Gastrocnemius medialis (tissue), 4 donors: ENCODE data around the gene TYMP. TPM values are rescaled to one million over a fixed set of nuclear protein-coding genes. Genes with fewer than 3 reads are reported as not detected.

ENCODE experiments used
- ATAC-seq, 2 donors: fragments of 150-250 bp; one replicate each; pipeline ENCODE4 v1.9.1; 2016
- DNase-seq, 2 donors: peaks; one replicate each; pipeline ENCODE4 v3.0.0-alpha.2; 2019
- H3K27ac ChIP-seq, 4 donors: fragments of 200-600 bp; sonication (generic); 1 replicate in 1 of 4; 2 replicates in 3 of 4; pipeline ENCODE4 v1.5.1; 2016 to 2018; ENCODE audit warnings: mild to moderate bottlenecking in 2 of 4, moderate library complexity in 1 of 4
- H3K27me3 ChIP-seq, 3 donors: fragments of 200-600 bp; sonication (generic) in 2 of 3; 1 replicate in 1 of 3; 2 replicates in 2 of 3; pipeline versions ENCODE4 v1.5.1 to v1.6.0; 2016 to 2019; ENCODE audit warnings: mild to moderate bottlenecking in 1 of 3, moderate library complexity in 1 of 3
- H3K36me3 ChIP-seq, 2 donors: fragments of 200-600 bp; sonication (generic) in 1 of 2; one replicate each; pipeline ENCODE4 v1.5.1; 2017 to 2018
- H3K4me1 ChIP-seq, 2 donors: fragments of 200-600 bp; sonication (generic) in 1 of 2; one replicate each; pipeline ENCODE4 v1.5.1; 2016 to 2017; ENCODE audit warnings: mild to moderate bottlenecking in 2 of 2
- H3K4me3 ChIP-seq, 4 donors: fragments of 200-600 bp; sonication (generic) in 3 of 4; 1 replicate in 1 of 4; 2 replicates in 3 of 4; pipeline ENCODE4 v1.5.1; 2016 to 2019; ENCODE audit warnings: mild to moderate bottlenecking in 2 of 4
- H3K9me3 ChIP-seq, 3 donors: fragments of 200-600 bp; sonication (generic) in 2 of 3; 1 replicate in 1 of 3; 2 replicates in 2 of 3; pipeline ENCODE4 v1.5.1; 2016 to 2019
- POLR2A ChIP-seq, 2 donors: fragments of 450-650 bp; IDR thresholded peaks; one replicate each; pipeline ENCODE4 v1.6.1; 2017; ENCODE audit warnings: antibody characterized with exemption in 2 of 2, mild to moderate bottlenecking in 2 of 2, moderate library complexity in 2 of 2
- in situ Hi-C, 4 donors: fragments of 200-750 bp; cut with MboI; loops; one replicate each; pipeline versions ENCODE4 v1.15.0 to v1.8.0; 2017; ENCODE audit warnings: low sequenced_read_pairs in 4 of 4
- intact Hi-C: fragments of 100-400 bp; cut with DNase I; formaldehyde crosslinking; loops from one replicate; pipeline ENCODE4 v1.15.1; 2023; ENCODE audit warnings: low total_unique reads
- total RNA-seq, 4 donors: library from RNA; depleted of rRNA; stranded (reverse); fragments of >200 nt; gene quantifications; one replicate each; pipeline versions ENCODE4 v1.1.0 to v1.2.3, GENCODE V29; 2016
- TF ChIP-seq, protein P1 (sequence below), 5 experiments: fragments of 450-650 bp in 3 of 5; fragments of 200-600 bp in 2 of 5; sonication (generic) in 2 of 5; IDR thresholded peaks in 4 of 5; conservative IDR thresholded peaks in 1 of 5; 1 replicate in 4 of 5; 2 replicates in 1 of 5; pipeline ENCODE4 v1.5.1; 2016 to 2019; ENCODE audit warnings: antibody characterized with exemption in 5 of 5, mild to moderate bottlenecking in 3 of 5, moderate library complexity in 3 of 5

The TYMP gene
- total RNA-seq, 4 donors from 2014 or later = 8.8 to 15.8 (median 11.8) TPM

DNA sequence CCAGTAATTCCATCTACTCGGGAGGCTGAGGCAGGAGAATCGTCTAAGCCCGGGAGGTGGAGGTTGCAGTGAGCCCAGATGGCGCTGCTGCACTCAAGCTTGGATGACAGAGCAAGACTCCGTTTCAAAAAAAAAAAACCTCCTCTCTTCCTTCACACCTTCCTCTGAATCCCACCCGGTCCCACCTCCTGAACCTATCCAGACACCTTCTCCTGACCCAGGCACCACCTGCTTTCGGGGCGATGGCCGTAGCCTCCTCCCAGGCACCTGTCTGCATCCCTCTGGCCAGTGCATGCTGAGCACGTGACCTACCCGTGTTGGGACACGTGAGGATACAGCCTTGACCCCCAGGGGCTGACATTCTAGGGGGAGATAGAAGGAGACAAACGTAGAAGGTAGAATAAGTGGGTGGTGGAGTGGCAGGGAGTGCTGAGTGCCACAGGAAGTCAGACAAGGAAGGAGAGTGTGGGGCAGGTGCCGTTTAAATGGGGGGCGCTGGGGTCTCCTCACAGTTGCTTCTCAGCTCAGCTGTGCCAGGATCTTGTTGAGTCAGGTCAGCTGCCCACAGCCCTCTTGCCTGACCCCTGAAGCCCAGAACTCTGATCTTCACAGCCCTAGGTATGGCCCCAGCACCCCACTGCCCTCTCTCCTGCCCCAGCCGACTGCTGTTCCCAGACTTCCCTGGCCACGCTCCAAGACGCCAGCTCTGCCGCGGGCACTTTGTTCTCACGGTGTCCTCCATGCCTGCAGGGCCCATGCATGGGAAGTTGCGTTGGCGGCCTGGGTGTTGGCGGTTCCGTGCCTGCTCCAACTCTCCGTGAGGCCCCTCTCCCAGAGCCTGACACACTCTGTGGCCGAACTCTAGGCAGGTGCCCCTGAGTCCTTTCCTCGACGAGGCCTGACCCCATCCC, 44.3 kb downstream of the TYMP start:
- ATAC-seq (no peak), DNase-seq (no peak)
- Histone ChIP-seq H3K4me3 (no peak overlapping the region), H3K36me3 (no peaks in the 10 kb centered on the region), H3K27me3 (peaks cover 28 to 43% (median 36%) of the 10 kb centered on the region in 3 donors), H3K27ac (no peak overlapping the region), H3K9me3 (no peaks in the 10 kb centered on the region), H3K4me1 (no peaks in the 10 kb centered on the region)
- TF ChIP-seq, protein P1, sequence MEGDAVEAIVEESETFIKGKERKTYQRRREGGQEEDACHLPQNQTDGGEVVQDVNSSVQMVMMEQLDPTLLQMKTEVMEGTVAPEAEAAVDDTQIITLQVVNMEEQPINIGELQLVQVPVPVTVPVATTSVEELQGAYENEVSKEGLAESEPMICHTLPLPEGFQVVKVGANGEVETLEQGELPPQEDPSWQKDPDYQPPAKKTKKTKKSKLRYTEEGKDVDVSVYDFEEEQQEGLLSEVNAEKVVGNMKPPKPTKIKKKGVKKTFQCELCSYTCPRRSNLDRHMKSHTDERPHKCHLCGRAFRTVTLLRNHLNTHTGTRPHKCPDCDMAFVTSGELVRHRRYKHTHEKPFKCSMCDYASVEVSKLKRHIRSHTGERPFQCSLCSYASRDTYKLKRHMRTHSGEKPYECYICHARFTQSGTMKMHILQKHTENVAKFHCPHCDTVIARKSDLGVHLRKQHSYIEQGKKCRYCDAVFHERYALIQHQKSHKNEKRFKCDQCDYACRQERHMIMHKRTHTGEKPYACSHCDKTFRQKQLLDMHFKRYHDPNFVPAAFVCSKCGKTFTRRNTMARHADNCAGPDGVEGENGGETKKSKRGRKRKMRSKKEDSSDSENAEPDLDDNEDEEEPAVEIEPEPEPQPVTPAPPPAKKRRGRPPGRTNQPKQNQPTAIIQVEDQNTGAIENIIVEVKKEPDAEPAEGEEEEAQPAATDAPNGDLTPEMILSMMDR (IDR thresholded peaks at IDR 0.05 in 4 of 5, conservative IDR thresholded peaks at IDR 0.05 in 1 of 5) = no peak
- no peak for TF ChIP-seq POLR2A (IDR thresholded peaks at IDR 0.05)
- in situ Hi-C loops = no loop called here
- intact Hi-C loops = no loop called here

GRCh38 chr22:50483977-50484853, 45.6 kb downstream of the TYMP start:
- ATAC-seq (no peak), DNase-seq (no peak)
- no peaks in the 10 kb centered on the region for H3K4me1 ChIP-seq
- intact Hi-C loops (no loop called here), in situ Hi-C loops (no loop called here)
- H3K9me3 ChIP-seq = no peaks in the 10 kb centered on the region
- no peak overlapping the region for H3K27ac ChIP-seq
- no peak overlapping the region for H3K4me3 ChIP-seq
- no peaks in the 10 kb centered on the region for H3K36me3 ChIP-seq
- H3K27me3 ChIP-seq = peaks cover 38 to 45% (median 43%) of the 10 kb centered on the region in 3 donors
- no peak for TF ChIP-seq POLR2A (IDR thresholded peaks at IDR 0.05)
- TF ChIP-seq, protein P1 (IDR thresholded peaks at IDR 0.05 in 4 of 5, conservative IDR thresholded peaks at IDR 0.05 in 1 of 5) = no peak

DNA sequence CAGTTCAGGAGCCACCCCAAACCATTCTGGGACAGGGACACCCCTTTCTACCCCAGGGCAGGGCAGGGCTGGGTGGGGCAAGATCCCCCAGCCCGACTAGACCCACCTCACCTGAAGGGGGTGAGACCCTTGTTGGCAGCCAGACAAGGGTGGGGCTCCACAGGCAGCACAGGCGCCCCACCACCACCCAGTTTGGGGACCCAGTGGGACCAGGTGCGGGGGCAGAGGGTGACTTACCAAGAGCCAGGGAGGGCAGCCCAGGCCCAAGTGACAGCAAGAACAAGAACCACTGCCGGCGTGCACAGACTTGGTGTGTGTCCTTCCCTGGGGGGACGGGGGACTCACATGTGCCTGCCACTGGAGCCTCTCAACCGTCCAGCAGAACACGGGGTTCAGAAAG, 46.3 kb downstream of the TYMP start:
- DNase-seq (no peak), ATAC-seq (no peak)
- TF ChIP-seq, protein P1 (IDR thresholded peaks at IDR 0.05 in 4 of 5, conservative IDR thresholded peaks at IDR 0.05 in 1 of 5) = no peak
- no peak for TF ChIP-seq POLR2A (IDR thresholded peaks at IDR 0.05)
- Histone ChIP-seq H3K4me1 (no peaks in the 10 kb centered on the region), H3K27me3 (peaks cover 39 to 47% (median 45%) of the 10 kb centered on the region in 3 donors), H3K36me3 (no peaks in the 10 kb centered on the region), H3K4me3 (no peak overlapping the region), H3K27ac (no peak overlapping the region), H3K9me3 (no peaks in the 10 kb centered on the region)
- intact Hi-C loops (no loop called here), in situ Hi-C loops (no loop called here)

- Histone ChIP-seq H3K27me3 (peaks cover 39 to 47% (median 45%) of the 10 kb centered on the region in 3 donors), H3K36me3 (no peaks in the 10 kb centered on the region), H3K4me3 (no peak overlapping the region), H3K9me3 (no peaks in the 10 kb centered on the region), H3K4me1 (no peaks in the 10 kb centered on the region), H3K27ac (no peak overlapping the region)
- ATAC-seq = no peak
- no peak for TF ChIP-seq POLR2A (IDR thresholded peaks at IDR 0.05)
- TF ChIP-seq, protein P1 (IDR thresholded peaks at IDR 0.05 in 4 of 5, conservative IDR thresholded peaks at IDR 0.05 in 1 of 5) = no peak
- DNase-seq = no peak
- intact Hi-C loops = no loop called here
- in situ Hi-C loops = no loop called here
Observed at GRCh38 chr22:50483106-50483505, 46.7 kb downstream of the TYMP start.
